NT2/D1 (cell line): ENCODE results near the gene WRAP73.

Experiments
- DNase-seq: peaks from one replicate; pipeline ENCODE4 v3.0.0-alpha.2; 2011; ENCODE audit warnings: low read depth, low spot score
- H3K27me3 ChIP-seq: 2 replicates; pipeline ENCODE4 v1.6.0; 2011; ENCODE audit warnings: mild to moderate bottlenecking; ENCODE audit not compliant: insufficient read length, insufficient read depth
- H3K36me3 ChIP-seq: 2 replicates; pipeline ENCODE4 v1.6.1; 2011; ENCODE audit warnings: mild to moderate bottlenecking, low read length, mixed read lengths; ENCODE audit not compliant: insufficient read depth, insufficient read length
- H3K4me1 ChIP-seq: 2 replicates; pipeline ENCODE4 v1.5.1; 2011; ENCODE audit not compliant: insufficient read depth, insufficient read length
- H3K4me3 ChIP-seq: 2 replicates; pipeline ENCODE4 v1.5.1; 2011; ENCODE audit warnings: low read depth; ENCODE audit not compliant: insufficient read length
- H3K9ac ChIP-seq: 2 replicates; pipeline ENCODE4 v1.6.0; 2011; ENCODE audit warnings: low read depth; ENCODE audit not compliant: insufficient read length
- H3K9me3 ChIP-seq: 2 replicates; pipeline ENCODE4 v1.5.1; 2011; ENCODE audit warnings: mild to moderate bottlenecking, low read length; ENCODE audit not compliant: insufficient read depth
- SUZ12 ChIP-seq: IDR thresholded peaks from 2 replicates; pipeline ENCODE4 v1.6.1; 2011; ENCODE audit not compliant: insufficient read length, insufficient read depth; ENCODE audit errors: extremely low read depth
- YY1 ChIP-seq: IDR thresholded peaks from 2 replicates; pipeline ENCODE4 v1.6.1; 2011; ENCODE audit not compliant: insufficient read length, insufficient read depth
- ZNF274 ChIP-seq: IDR thresholded peaks from 2 replicates; pipeline ENCODE4 v1.6.1; 2011; ENCODE audit warnings: mild to moderate bottlenecking, low read depth, low read length

The WRAP73 gene, protein sequence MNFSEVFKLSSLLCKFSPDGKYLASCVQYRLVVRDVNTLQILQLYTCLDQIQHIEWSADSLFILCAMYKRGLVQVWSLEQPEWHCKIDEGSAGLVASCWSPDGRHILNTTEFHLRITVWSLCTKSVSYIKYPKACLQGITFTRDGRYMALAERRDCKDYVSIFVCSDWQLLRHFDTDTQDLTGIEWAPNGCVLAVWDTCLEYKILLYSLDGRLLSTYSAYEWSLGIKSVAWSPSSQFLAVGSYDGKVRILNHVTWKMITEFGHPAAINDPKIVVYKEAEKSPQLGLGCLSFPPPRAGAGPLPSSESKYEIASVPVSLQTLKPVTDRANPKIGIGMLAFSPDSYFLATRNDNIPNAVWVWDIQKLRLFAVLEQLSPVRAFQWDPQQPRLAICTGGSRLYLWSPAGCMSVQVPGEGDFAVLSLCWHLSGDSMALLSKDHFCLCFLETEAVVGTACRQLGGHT

DNA sequence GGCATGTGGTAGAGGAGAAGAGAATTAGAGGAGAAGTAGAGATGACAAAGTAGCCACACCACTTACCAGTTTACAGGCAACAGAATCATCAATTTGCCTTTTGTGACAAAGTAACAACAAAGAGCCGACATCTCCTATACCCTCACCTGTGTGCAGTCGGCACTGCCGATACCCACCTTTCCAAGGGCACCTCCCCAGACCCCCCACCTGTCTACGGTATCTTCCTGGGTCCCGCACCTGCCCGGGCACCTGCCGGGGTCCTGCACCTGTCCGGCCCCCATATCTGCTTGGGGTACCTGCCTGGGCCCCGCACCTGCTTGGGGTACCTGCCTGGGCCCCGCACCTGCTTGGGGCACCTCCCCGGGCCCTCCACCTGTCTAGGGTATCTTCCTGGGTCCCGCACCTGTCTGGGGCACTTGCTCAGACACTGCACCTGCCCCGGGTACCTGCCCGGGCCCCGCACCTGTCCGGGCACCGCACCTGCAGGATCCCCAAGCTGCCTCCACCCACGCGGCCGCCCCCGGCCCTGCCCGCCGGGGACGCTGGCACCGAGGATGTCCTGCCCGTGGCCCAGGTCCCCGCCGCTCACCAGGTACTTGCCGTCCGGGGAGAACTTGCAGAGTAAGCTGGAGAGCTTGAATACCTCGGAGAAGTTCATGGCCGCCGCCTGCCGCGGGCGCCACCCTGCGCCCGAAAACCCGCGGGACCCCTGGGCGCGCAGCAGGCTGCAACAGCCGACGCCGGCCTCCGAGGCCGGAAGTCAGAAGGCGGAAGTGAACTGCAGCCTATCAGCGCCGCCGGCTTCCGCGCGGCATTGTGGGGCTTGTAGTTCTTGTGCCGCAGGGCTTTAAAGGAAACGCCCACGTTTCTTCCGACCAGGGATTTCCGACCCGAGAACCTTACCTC, at the start of gene WRAP73:
TSS of gene WRAP73 (minus strand) at position 762 of the 906 bp plus-strand sequence. CDS start at position 658, 104 bp downstream.
- Histone ChIP-seq H3K36me3 (peaks cover 20% of the 10 kb centered on the region), H3K9ac (peak within 1 kb of the TSS; percentile 61), H3K9me3 (no peaks in the 10 kb centered on the region), H3K4me1 (peaks cover 4% of the 10 kb centered on the region), H3K27me3 (peaks cover 52% of the 10 kb centered on the region), H3K4me3 (peak within 1 kb of the TSS; percentile 76)
- no peak for TF ChIP-seq ZNF274
- peak; percentile 13 for TF ChIP-seq YY1
- DNase-seq, result peak; percentile 79

DNA sequence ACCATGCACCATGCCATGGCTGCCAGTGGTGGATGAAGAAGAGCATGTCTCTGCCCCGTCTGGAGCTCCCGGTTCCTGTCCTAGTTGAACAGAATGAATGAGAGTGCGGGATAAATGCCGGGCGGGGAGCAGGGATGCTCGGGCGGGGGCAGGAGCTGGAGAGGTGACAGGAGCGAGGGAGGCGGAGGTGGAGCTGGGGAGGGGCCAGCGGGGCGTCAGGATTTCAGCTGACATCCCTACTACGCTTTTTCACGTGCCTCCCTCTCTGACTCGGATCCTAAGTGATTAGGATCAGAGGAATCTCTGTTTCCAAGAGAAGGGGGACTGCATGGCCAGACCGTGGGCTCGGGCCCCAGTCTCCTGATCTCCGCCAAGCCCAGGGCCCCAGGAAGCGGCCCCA, 49.7 kb upstream of the WRAP73 start:
- Histone ChIP-seq H3K4me3 (no peak overlapping the region), H3K4me1 (peaks cover 10% of the 10 kb centered on the region), H3K9me3 (no peaks in the 10 kb centered on the region), H3K9ac (no peak overlapping the region), H3K27me3 (peaks cover 5% of the 10 kb centered on the region), H3K36me3 (no peaks in the 10 kb centered on the region)
- no peak for DNase-seq
- no peak for TF ChIP-seq SUZ12
- no peak for TF ChIP-seq YY1
- no peak for TF ChIP-seq ZNF274

DNA sequence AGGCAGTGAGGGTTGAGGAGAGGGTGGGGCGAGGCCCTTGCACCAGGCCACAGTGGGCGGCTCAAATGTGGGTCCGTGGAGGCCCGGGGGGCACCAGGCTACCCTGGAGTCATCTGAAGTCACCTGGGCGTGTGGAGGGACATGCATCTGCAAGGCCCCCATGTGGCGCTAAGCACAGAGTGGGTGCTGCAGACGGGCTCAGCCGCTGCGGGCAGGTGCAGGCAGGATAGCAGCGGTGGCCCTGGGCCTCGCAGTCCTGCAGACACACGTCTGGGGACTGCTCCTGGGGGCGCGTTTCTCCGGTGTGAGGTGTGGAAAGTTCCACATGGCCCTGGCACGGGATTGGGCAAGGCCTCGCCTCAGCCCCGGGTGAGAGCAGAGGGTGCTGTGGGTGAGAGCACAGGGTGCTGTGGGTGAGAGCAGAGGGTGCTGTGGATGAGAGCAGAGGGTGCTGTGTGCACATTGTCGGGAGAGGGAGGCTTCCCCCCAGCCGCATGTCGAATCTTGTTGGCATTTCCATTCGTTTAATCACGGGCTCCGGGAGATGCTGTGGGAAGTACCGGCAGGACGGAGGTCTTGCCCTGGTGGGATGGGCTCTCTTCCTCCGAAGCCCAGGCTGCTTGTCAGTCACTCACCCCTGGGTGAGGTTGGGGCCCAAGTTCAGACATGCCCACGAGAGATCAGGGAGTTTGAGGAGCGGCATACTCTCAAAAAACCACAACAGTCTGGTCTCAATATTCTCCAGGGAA, 48.9 kb upstream of the WRAP73 start:
- peaks cover 10% of the 10 kb centered on the region for H3K4me1 ChIP-seq
- H3K9ac ChIP-seq, result no peak overlapping the region
- TF ChIP-seq SUZ12, result no peak
- TF ChIP-seq ZNF274, result no peak
- TF ChIP-seq YY1, result no peak
- no peaks in the 10 kb centered on the region for H3K36me3 ChIP-seq
- H3K4me3 ChIP-seq, result no peak overlapping the region
- no peaks in the 10 kb centered on the region for H3K9me3 ChIP-seq
- no peak for DNase-seq
- H3K27me3 ChIP-seq, result peaks cover 5% of the 10 kb centered on the region

DNA sequence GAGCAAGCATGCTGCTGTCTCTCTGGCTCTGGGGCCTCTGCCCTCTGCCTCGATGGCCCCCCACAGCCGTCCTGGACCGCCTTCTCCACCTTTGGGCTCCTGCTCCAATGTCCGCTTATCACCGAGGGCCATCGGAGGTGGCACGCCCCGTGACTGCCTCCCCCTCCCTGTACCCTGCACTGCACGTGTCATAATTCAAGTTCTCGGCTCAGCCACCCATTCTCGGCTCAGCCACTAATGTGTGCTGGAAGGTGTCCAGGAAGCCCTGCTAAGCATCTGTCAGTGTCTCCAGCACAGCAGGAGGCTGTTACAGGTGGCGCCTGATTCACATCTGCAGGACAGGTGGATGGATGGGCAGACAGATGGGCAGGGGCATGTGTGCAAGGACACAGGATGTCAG, 47.9 kb upstream of the WRAP73 start:
- no peak for DNase-seq
- Histone ChIP-seq H3K4me3 (no peak overlapping the region), H3K36me3 (no peaks in the 10 kb centered on the region), H3K9ac (no peak overlapping the region), H3K4me1 (peaks cover 10% of the 10 kb centered on the region), H3K9me3 (no peaks in the 10 kb centered on the region), H3K27me3 (peaks cover 5% of the 10 kb centered on the region)
- TF ChIP-seq ZNF274, result no peak
- no peak for TF ChIP-seq YY1

DNA sequence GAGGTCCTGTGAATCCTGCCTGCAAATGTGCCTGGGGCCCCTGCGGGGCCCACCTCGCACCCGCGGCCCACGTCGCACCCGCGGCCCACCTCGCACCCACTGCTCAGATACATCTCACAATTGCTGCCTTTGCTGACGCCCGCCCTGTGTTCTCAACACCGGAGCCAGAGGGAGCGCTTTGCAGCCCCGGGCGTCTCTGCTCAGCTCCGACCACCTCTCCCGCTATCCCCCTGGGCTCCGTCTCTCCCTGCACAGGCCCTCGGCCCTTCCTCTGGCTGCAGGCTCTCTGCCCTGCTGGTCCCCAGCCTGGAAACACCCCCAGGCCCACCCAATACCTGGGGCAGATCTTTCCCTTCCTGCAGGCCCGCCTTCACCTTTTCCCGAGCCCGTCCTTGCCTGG, 47.2 kb upstream of the WRAP73 start:
- Histone ChIP-seq H3K9ac (no peak overlapping the region), H3K4me1 (peaks cover 12% of the 10 kb centered on the region), H3K36me3 (no peaks in the 10 kb centered on the region), H3K4me3 (no peak overlapping the region), H3K9me3 (no peaks in the 10 kb centered on the region), H3K27me3 (peaks cover 5% of the 10 kb centered on the region)
- no peak for TF ChIP-seq ZNF274
- no peak for TF ChIP-seq YY1
- no peak for TF ChIP-seq SUZ12
- DNase-seq, result no peak

DNA sequence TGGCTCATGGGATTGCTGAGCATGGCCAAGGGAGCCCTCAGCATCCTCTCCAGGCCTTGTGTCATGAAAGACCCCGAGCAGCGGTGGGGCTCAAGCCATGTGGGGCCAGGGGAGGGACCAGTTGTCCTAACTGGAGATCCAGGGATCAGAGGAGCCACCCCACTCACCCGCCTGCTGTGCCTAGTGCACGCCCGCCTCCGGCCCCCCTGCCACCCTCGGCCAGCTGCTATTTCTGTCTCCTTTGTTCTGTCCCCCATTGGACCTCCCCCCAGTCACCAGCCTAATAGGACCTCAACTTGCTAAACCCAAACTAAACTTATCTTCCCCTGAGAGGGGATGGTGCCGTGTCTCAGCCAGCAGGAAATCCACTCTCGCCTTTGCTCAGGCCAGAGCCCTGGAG, 46.8 kb upstream of the WRAP73 start:
- Histone ChIP-seq H3K4me3 (no peak overlapping the region), H3K36me3 (no peaks in the 10 kb centered on the region), H3K9ac (no peak overlapping the region), H3K27me3 (peaks cover 8% of the 10 kb centered on the region), H3K9me3 (no peaks in the 10 kb centered on the region), H3K4me1 (peaks cover 14% of the 10 kb centered on the region)
- no peak for TF ChIP-seq ZNF274
- no peak for TF ChIP-seq SUZ12
- no peak for TF ChIP-seq YY1
- no peak for DNase-seq
